ENCODE data around the gene VTI1A. TPM values are rescaled to one million over a fixed set of nuclear protein-coding genes. Genes with fewer than 3 reads are reported as not detected.

VTI1A gene
- total RNA-seq, 1 donor from 2014 or later = 33.3 TPM

DNA sequence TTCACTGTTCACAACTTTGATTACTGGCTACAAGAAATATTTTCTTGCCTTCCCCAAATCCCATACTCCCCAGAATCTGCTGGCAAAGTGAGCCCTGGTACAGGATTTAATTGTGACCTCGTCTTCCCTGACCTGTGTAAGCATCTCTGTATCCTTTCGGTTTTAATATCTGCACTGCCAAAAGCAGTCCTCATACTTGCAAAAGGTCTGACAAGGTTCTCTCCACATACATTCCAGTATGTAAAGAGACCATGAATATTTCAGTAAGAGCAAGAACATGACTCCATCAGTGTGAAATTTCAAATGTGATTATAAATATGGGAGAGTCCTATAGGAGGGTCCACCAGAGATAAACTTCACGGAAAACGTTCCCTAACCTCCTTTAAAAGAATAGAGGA, 369.0 kb downstream of the VTI1A start:
- H3K9me3 ChIP-seq (ENCODE audit: insufficient read depth, low read depth, low read length) = no peaks in the 10 kb centered on the region
- H3K4me3 ChIP-seq (ENCODE audit: insufficient read depth, low read depth, low read length) = no peak overlapping the region
- no peak overlapping the region for H2AFZ ChIP-seq (ENCODE audit: low read depth, low read length)
- H3K36me3 ChIP-seq (ENCODE audit: insufficient read depth, low read length) = no peaks in the 10 kb centered on the region
- no peaks in the 10 kb centered on the region for H3K79me2 ChIP-seq (ENCODE audit: insufficient read depth, low read length)
- Mint-ChIP-seq H3K9me3 (ENCODE audit: unreplicated experiment) (no peaks in the 10 kb centered on the region), H3K27me3 (ENCODE audit: low read depth, unreplicated experiment) (no peaks in the 10 kb centered on the region), H3K36me3 (ENCODE audit: low read depth, unreplicated experiment) (peaks cover 3% of the 10 kb centered on the region), H3K4me1 (ENCODE audit: low read depth, unreplicated experiment) (peaks cover 54% of the 10 kb centered on the region), H3K27ac (ENCODE audit: unreplicated experiment) (peak overlapping the region; percentile 91), H3K4me3 (ENCODE audit: unreplicated experiment) (no peak overlapping the region)
- DNase-seq (ENCODE audit: low read depth) (no peak), FAIRE-seq (no peak)
- no peak overlapping the region for H3K27ac ChIP-seq (ENCODE audit: low read depth, low read length)
- no peak overlapping the region for H3K9ac ChIP-seq (ENCODE audit: low read length)
- no peaks in the 10 kb centered on the region for H3K27me3 ChIP-seq (ENCODE audit: insufficient read depth, low read length)
- peaks cover 7% of the 10 kb centered on the region for H4K20me1 ChIP-seq (ENCODE audit: insufficient read depth, low read length)
- TF ChIP-seq EZH2 (IDR thresholded peaks at IDR 0.05; ENCODE audit: insufficient read depth, low read length) (no peak), CTCF (IDR thresholded peaks at IDR 0.05; ENCODE audit: insufficient read depth, low read depth, low read length) (no peak)
- peaks cover 25% of the 10 kb centered on the region for H3K4me1 ChIP-seq (ENCODE audit: insufficient read depth, low read length)
- H3K4me2 ChIP-seq (ENCODE audit: low read length) = peak overlapping the region; percentile 64

DNA sequence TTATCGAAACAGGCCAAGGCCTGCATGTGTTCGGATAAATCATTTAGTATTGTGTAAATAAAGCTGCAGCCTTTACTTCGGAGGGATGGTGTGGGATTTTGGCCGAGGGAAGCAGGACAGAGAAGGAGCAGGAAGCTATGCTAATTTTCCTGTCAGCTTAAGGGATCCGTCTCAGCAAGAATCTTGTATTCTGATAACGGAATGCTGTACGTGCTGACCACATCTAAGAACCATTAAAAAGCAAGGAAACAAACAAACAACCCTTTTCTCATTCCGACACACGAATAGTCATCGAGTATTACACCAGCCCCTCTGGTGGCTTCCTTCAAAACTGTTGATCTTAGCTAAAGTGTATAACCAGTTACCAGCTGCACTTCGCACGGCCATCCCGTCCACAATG, 369.9 kb downstream of the VTI1A start:
- no peaks in the 10 kb centered on the region for H3K9me3 ChIP-seq (ENCODE audit: insufficient read depth, low read depth, low read length)
- no peak overlapping the region for H3K27ac ChIP-seq (ENCODE audit: low read depth, low read length)
- no peak for TF ChIP-seq CTCF (IDR thresholded peaks at IDR 0.05; ENCODE audit: insufficient read depth, low read depth, low read length)
- no peak for TF ChIP-seq EZH2 (IDR thresholded peaks at IDR 0.05; ENCODE audit: insufficient read depth, low read length)
- no peak overlapping the region for H2AFZ ChIP-seq (ENCODE audit: low read depth, low read length)
- no peaks in the 10 kb centered on the region for H3K36me3 ChIP-seq (ENCODE audit: insufficient read depth, low read length)
- no peak overlapping the region for H3K4me3 ChIP-seq (ENCODE audit: insufficient read depth, low read depth, low read length)
- H3K27me3 ChIP-seq (ENCODE audit: insufficient read depth, low read length) = no peaks in the 10 kb centered on the region
- Mint-ChIP-seq H3K4me1 (ENCODE audit: low read depth, unreplicated experiment) (peaks cover 53% of the 10 kb centered on the region), H3K9me3 (ENCODE audit: unreplicated experiment) (no peaks in the 10 kb centered on the region), H3K27ac (ENCODE audit: unreplicated experiment) (no peak overlapping the region), H3K27me3 (ENCODE audit: low read depth, unreplicated experiment) (no peaks in the 10 kb centered on the region), H3K4me3 (ENCODE audit: unreplicated experiment) (no peak overlapping the region), H3K36me3 (ENCODE audit: low read depth, unreplicated experiment) (peaks cover 3% of the 10 kb centered on the region)
- H4K20me1 ChIP-seq (ENCODE audit: insufficient read depth, low read length) = peaks cover 7% of the 10 kb centered on the region
- no peaks in the 10 kb centered on the region for H3K79me2 ChIP-seq (ENCODE audit: insufficient read depth, low read length)
- H3K4me2 ChIP-seq (ENCODE audit: low read length) = no peak overlapping the region
- DNase-seq (ENCODE audit: low read depth) (no peak), FAIRE-seq (no peak)
- H3K9ac ChIP-seq (ENCODE audit: low read length) = no peak overlapping the region
- H3K4me1 ChIP-seq (ENCODE audit: insufficient read depth, low read length) = peaks cover 23% of the 10 kb centered on the region

GRCh38 chr10:112817981-112818777, 371.2 kb downstream of the VTI1A start:
- Histone ChIP-seq H3K9me3 (ENCODE audit: insufficient read depth, low read depth, low read length) (no peaks in the 10 kb centered on the region), H3K79me2 (ENCODE audit: insufficient read depth, low read length) (no peaks in the 10 kb centered on the region), H3K4me3 (ENCODE audit: insufficient read depth, low read depth, low read length) (no peak overlapping the region), H3K9ac (ENCODE audit: low read length) (no peak overlapping the region), H2AFZ (ENCODE audit: low read depth, low read length) (no peak overlapping the region), H4K20me1 (ENCODE audit: insufficient read depth, low read length) (peaks cover 3% of the 10 kb centered on the region), H3K27me3 (ENCODE audit: insufficient read depth, low read length) (no peaks in the 10 kb centered on the region), H3K4me2 (ENCODE audit: low read length) (no peak overlapping the region), H3K36me3 (ENCODE audit: insufficient read depth, low read length) (no peaks in the 10 kb centered on the region), H3K4me1 (ENCODE audit: insufficient read depth, low read length) (peaks cover 11% of the 10 kb centered on the region), H3K27ac (ENCODE audit: low read depth, low read length) (no peak overlapping the region)
- H3K27me3 Mint-ChIP-seq (ENCODE audit: low read depth, unreplicated experiment) = no peaks in the 10 kb centered on the region
- FAIRE-seq = no peak
- TF ChIP-seq CTCF (IDR thresholded peaks at IDR 0.05; ENCODE audit: insufficient read depth, low read depth, low read length) = no peak
- no peak for TF ChIP-seq EZH2 (IDR thresholded peaks at IDR 0.05; ENCODE audit: insufficient read depth, low read length)
- DNase-seq (ENCODE audit: low read depth) = no peak
- peaks cover 3% of the 10 kb centered on the region for H3K36me3 Mint-ChIP-seq (ENCODE audit: low read depth, unreplicated experiment)
- H3K9me3 Mint-ChIP-seq (ENCODE audit: unreplicated experiment) = no peaks in the 10 kb centered on the region
- peaks cover 41% of the 10 kb centered on the region for H3K4me1 Mint-ChIP-seq (ENCODE audit: low read depth, unreplicated experiment)
- H3K27ac Mint-ChIP-seq (ENCODE audit: unreplicated experiment) = no peak overlapping the region
- no peak overlapping the region for H3K4me3 Mint-ChIP-seq (ENCODE audit: unreplicated experiment)

Measured in astrocyte (in vitro differentiated cells and primary cell).